GM21423 (cell line): Measurements from ENCODE around the gene TCF7L2.

Experiments
- ATAC-seq: cut with Tn5 transposase; IDR thresholded peaks from one replicate; pipeline ENCODE4 v1.9.1; 2021; ENCODE audit warnings: mild to moderate bottlenecking, moderate library complexity; ENCODE audit not compliant: unreplicated experiment

The TCF7L2 gene

GRCh38 chr10:113135025-113135424 is 185.0 kb downstream of the TCF7L2 start:
- no peak for ATAC-seq

- ATAC-seq, result no peak
Observed at GRCh38 chr10:113137941-113138685, 188.1 kb downstream of the TCF7L2 start.

DNA sequence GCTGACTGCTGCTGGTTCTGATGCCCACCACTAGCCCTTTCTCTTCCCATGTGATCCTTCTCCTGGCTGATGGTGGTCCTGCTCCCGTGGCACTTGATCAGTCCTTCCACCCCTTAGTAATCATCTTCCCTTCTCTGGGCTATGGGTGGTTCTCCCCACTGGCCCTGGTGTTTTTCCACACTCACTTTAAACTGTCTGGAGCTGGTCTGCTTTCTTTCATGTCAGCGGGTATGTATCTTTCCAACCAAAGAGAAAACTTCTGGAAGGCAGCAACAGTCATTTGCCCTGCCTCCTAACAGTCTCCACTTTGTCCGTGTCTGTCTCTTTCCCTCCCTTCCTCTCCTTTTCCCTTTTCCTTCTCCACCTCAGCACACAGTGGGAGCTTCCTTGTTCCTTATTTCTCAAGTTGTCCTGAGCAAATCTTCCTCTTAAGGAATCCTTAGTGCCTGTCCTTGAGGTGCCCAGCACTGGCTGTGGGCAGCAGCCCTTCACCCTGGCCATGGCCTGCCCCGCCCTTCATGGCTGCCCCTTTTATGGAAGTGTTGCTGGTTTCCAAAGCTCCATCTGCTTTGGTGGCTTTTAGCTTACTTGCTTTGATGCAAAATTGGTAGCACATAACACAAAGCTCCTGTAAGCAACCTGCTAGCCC is 189.0 kb downstream of the TCF7L2 start:
- no peak for ATAC-seq

DNA sequence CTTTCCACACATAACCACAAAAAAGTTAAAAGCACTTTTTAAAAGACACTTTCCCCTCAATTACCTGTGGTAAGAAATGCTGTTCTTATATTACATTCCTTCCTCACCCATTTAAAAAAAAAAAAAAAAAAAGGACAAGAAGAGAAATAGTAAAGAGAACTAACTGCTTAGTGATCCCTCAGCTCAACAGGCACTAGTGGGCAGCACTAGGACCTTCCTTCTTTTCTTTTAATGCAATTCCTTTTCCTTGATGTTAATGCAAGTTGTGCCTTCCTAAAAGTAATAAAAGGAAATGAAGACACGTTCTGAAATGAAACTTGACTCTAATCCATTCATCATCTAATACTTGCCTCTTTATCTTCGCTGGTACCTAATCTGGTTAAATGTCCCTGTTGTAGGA is 189.7 kb downstream of the TCF7L2 start:
- no peak for ATAC-seq

- ATAC-seq, result no peak
Observed at GRCh38 chr10:113140143-113141011, 190.3 kb downstream of the TCF7L2 start.

DNA sequence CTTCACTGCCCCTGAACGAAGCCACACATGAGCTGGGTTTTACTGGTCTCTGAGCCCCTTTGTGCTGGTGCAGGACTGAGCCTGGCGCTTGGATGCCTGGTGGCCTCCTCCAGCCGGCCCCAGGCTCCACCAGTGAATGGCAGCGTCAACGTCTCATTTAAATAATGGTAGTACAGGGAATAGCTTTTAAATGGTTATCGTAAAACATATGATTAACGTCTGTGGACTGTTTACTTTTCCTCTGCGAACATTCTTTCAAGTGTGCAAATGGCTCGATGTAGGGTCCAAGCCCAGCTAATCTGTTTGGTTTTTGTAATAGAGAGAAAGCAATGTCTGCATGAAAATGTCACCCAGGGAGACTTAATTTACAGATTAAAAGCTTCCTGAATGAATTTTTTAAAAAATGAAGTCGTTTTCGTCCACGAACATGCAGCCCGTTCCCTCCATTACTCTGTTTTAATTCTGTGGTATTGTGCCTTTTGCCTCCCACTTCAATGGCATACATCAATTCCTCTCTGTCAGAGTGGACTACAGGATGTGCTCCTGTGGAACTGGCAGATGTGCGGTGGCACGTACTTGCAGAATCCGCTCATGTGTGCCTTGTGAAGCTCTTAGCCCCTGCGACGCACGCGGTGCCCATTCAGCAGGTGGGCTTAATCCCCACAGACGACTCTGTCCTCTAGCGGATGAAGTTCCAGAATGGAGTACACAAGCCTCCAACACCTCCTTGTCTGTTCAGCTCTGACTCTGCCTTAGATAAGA is 192.7 kb downstream of the TCF7L2 start:
- ATAC-seq, result no peak

- ATAC-seq, result no peak
Observed at GRCh38 chr10:113144576-113144975, 194.5 kb downstream of the TCF7L2 start.

DNA sequence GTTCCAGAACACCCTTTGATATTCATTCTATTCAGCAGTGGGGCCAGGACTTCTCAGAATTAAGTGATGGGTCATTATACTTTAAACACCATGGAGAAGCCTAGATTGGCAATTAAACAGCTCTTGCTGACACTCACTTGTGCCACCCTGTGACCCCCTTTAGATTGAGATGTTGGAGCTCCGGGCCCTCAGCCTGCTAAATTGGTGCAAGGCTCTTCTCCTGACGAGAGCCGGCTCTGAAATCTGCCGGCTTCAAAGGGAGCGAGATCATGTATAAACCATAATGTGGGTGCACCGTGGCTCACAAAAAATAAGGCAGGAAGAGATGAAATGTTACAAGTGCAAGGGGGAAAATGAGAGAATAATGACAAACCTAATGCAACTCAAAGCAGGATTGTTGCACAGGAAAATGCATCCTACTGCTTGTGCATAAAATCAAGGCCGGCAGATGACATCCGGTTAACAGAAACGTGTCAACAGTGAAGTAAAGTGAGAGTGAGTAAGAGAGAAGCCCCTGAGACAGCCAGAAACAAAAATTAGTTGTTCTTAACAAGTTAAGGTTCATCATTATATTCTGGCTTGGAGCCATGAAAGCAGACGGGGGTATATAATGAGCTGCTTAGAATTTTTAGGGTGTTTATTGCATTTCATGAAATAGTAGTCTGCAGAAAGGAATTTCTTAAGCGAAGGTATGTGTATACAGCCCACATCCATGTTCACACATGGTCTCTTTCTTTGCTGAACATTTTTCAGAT is 198.2 kb downstream of the TCF7L2 start:
- ATAC-seq, result no peak

- no peak for ATAC-seq
Observed at GRCh38 chr10:113148901-113149300, 198.9 kb downstream of the TCF7L2 start.

DNA sequence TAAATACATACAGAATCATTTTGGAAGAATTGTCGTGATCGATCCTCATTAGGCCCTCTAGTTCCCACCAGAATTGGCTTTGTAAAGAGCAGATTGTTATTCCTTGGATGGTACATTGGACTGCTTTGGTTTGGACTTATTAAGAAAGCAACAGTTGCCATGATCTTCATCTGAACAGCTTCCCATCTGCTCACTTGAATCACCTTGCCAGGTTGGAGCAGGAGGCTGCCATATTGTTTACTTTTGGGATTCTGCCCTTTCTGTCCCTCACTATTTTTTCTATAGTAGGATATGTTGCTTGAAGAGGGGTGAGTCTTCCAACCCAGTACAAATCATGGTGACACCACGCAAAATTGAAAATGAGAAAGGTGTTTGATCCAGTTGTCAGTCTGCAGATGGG is 199.6 kb downstream of the TCF7L2 start:
- ATAC-seq, result no peak

DNA sequence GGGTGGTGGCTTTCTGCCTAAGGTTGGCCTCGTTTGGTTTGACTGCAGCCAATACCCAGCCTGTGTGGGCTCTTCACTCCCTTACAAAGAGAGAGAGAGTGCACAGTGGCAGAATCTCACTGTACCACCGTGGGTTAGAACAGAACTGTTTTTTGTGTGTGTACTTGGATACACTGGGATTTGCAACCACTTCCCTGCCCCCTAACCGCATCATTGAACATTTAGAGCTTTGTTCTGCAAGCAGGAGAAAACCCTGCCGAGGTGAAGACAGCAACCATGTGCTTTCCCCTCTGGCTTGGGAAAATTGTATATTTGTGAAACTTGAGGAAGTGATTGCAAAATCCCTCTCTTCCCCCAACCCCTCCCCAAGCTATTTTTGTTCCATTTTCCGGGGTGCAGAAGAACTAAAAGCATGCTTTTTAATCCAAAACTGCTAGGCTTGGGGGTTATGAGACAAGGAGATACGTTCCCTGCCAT is 201.2 kb downstream of the TCF7L2 start:
- ATAC-seq, result no peak

DNA sequence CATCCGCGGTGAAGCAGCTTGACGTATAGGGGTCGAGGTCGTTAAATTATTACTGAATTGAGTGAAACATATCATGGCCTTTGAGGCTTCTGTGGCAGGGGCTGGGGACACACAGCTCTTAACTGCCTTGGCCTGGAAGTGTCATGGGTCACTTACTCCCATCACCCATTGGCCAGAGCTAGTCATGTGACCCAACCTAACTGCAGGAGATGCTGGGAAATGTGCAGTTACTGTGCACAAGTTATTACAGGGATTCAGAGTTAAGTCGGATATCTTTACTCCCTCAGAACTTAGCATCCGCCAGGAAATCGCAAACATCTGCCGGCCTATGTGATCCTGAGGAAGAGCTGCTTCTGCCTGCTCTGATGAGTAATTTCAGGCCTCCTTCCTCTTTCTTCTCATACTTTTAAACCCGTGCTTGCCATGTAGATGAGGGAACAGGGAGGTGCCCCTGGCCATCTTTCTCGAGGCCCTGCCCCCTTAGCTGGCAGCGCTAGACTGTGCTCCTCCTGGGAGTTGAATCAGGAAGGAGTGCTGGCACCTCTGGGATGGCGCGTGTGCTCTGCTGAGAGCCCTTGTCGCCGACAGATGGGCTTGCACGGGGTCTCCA is 203.6 kb downstream of the TCF7L2 start:
- ATAC-seq, result no peak

GRCh38 chr10:113157441-113157840 is 207.4 kb downstream of the TCF7L2 start:
- ATAC-seq, result no peak

DNA sequence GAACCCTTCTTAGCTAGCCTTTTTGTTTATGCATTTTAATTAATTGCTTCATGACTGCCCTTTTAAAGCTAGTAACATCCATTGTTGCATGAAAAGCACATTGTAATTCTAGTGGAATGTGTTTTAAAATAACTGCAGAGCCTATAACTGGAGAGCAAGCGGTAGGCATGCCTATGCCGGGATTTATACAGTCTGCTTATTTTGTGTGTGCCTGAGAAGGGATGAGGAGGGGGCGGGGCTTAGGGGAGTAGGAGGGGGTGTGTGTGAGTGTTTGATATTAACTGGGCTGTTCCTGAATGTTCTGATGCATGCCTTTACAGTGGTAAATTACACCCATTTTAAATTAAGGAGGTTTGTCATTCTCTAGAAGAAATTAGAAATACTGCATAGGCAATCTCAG is 208.1 kb downstream of the TCF7L2 start:
- no peak for ATAC-seq

- ATAC-seq, result no peak
Observed at GRCh38 chr10:113159563-113159962, 209.5 kb downstream of the TCF7L2 start.

- ATAC-seq, result no peak
Observed at GRCh38 chr10:113160641-113161040, 210.6 kb downstream of the TCF7L2 start.

GRCh38 chr10:113161066-113161465 is 211.0 kb downstream of the TCF7L2 start:
- ATAC-seq, result no peak

DNA sequence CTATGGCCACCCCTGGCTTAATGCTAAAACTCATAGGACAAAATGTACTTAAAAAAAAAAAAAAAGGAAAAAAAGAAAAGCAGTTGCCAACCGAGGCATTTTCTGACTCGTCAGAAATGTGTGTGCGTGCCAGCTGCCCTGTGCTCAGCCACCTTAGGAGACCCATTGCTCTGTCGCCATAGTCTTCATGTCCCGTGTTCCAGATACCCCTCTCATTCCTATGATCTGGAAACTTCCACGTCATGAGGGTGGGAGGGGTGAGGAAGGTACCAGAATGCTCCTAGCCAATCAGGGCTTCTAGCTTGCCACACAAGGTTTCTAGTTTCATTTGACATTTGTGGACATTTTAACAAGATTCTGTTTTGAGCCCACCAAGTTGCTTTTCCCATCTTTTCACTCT is 212.9 kb downstream of the TCF7L2 start:
- no peak for ATAC-seq

DNA sequence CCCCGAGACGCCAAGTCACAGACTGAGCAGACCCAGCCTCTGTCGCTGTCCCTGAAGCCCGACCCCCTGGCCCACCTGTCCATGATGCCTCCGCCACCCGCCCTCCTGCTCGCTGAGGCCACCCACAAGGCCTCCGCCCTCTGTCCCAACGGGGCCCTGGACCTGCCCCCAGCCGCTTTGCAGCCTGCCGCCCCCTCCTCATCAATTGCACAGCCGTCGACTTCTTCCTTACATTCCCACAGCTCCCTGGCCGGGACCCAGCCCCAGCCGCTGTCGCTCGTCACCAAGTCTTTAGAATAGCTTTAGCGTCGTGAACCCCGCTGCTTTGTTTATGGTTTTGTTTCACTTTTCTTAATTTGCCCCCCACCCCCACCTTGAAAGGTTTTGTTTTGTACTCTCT is 215.6 kb downstream of the TCF7L2 start:
- no peak for ATAC-seq

- ATAC-seq, result no peak
Observed at GRCh38 chr10:113167702-113168101, 217.7 kb downstream of the TCF7L2 start.
